OCI-LY7 (cell line): ENCODE measurements around the gene BPGM. TPM values are rescaled to one million over a fixed set of nuclear protein-coding genes. Genes with fewer than 3 reads are reported as not detected.

Source experiments
- BruUV-seq: library from RNA; stranded (reverse); fragments of 400-500 nt; replicated peaks from 2 replicates; lab custom pipeline; 2021; lab: Mats Ljungman, UMichigan
- CTCF ChIA-PET: fragments of 300-600 bp; sonication (Branson Sonifier 250); formaldehyde crosslinking; loops from one replicate; lab custom pipeline; 2022; ENCODE audit warnings: antibody characterized with exemption; ENCODE audit not compliant: unreplicated experiment; lab: Charles Lee
- POLR2A ChIA-PET: fragments of 300-600 bp; sonication (Branson Sonifier 250); formaldehyde crosslinking; loops from one replicate; lab custom pipeline; 2022; ENCODE audit warnings: antibody characterized with exemption; lab: Charles Lee
- DNase-seq: peaks from one replicate; pipeline ENCODE4 v3.0.0-alpha.2; 2015; ENCODE audit warnings: low spot score
- H2AFZ ChIP-seq: fragments of 200-600 bp; sonication (generic), shearing (Covaris generic); 2 replicates; pipeline ENCODE4 v1.6.1; 2014; ENCODE audit warnings: mild to moderate bottlenecking, antibody characterized with exemption, low read length, moderate library complexity
- H3K27ac ChIP-seq: fragments of 200-600 bp; sonication (generic); 2 replicates; pipeline ENCODE4 v1.5.1; 2014; ENCODE audit warnings: mixed run types, low read depth, mild to moderate bottlenecking, moderate library complexity, low read length, inconsistent platforms; ENCODE audit not compliant: poor library complexity, severe bottlenecking
- H3K36me3 ChIP-seq: fragments of 200-600 bp; sonication (generic); 2 replicates; pipeline ENCODE4 v1.6.1; 2014; ENCODE audit warnings: mild to moderate bottlenecking, antibody characterized with exemption, low read length, moderate library complexity, mixed read lengths; ENCODE audit not compliant: insufficient read depth
- H3K4me1 ChIP-seq: fragments of 200-600 bp; sonication (generic); 2 replicates; pipeline ENCODE4 v1.5.1; 2014; ENCODE audit warnings: mild to moderate bottlenecking, low read length; ENCODE audit not compliant: insufficient read depth, poor library complexity, severe bottlenecking
- H3K4me2 ChIP-seq: fragments of 200-600 bp; sonication (generic); 2 replicates; pipeline ENCODE4 v1.6.1; 2014; ENCODE audit warnings: mild to moderate bottlenecking, low read length
- H3K4me3 ChIP-seq: fragments of 200-600 bp; sonication (generic); 2 replicates; pipeline ENCODE4 v1.5.1; 2014; ENCODE audit warnings: mild to moderate bottlenecking, low read depth, low read length; ENCODE audit not compliant: poor library complexity, severe bottlenecking
- H3K79me2 ChIP-seq: fragments of 200-600 bp; sonication (generic); 2 replicates; pipeline ENCODE4 v1.6.1; 2016; ENCODE audit warnings: low read depth, mild to moderate bottlenecking, low read length, moderate library complexity, mixed read lengths; ENCODE audit not compliant: insufficient read depth
- H3K9me2 ChIP-seq: fragments of 200-600 bp; sonication (generic); 2 replicates; pipeline ENCODE4 v1.6.1; 2016; ENCODE audit warnings: mild to moderate bottlenecking, low read length, mixed read lengths; ENCODE audit not compliant: insufficient read depth
- H3K9me3 ChIP-seq: fragments of 200-600 bp; sonication (generic); 2 replicates; pipeline ENCODE4 v1.6.1; 2014; ENCODE audit warnings: mild to moderate bottlenecking, mixed run types, low read length, mixed read lengths
- H4K20me1 ChIP-seq: fragments of 200-600 bp; sonication (generic); 2 replicates; pipeline ENCODE4 v1.6.1; 2014; ENCODE audit warnings: mild to moderate bottlenecking, antibody characterized with exemption, low read length, moderate library complexity, mixed read lengths; ENCODE audit not compliant: insufficient read depth
- EZH2phosphoT487 ChIP-seq: fragments of 200-600 bp; sonication (generic); IDR thresholded peaks from 2 replicates; pipeline ENCODE4 v1.6.1; 2018; ENCODE audit warnings: low read depth, borderline replicate concordance, mild to moderate bottlenecking, mixed run types, antibody characterized with exemption, low read length, moderate library complexity, mixed read lengths
- intact Hi-C: fragments of 100-400 bp; cut with micrococcal nuclease; formaldehyde crosslinking; loops from one replicate; pipeline ENCODE4 v1.10.0; 2022; ENCODE audit not compliant: unreplicated experiment
- total RNA-seq, 2 experiments: library from RNA; depleted of rRNA in 1 of 2; stranded (reverse); fragments of >200 nt in 1 of 2; shearing (Covaris generic) in 1 of 2; gene quantifications; 2 replicates each; pipeline ENCODE4 v1.2.3, GENCODE V29; 2014 to 2022
- TF ChIP-seq, protein P1 (sequence below): fragments of 200-600 bp; sonication (generic); conservative IDR thresholded peaks from 2 replicates; pipeline ENCODE4 v1.5.1; 2014; ENCODE audit warnings: mild to moderate bottlenecking, antibody characterized with exemption, low read length, moderate library complexity, mixed read lengths

BPGM gene
- total RNA-seq, 2 experiments from 2014 or later = 16.6 to 18.7 TPM

DNA sequence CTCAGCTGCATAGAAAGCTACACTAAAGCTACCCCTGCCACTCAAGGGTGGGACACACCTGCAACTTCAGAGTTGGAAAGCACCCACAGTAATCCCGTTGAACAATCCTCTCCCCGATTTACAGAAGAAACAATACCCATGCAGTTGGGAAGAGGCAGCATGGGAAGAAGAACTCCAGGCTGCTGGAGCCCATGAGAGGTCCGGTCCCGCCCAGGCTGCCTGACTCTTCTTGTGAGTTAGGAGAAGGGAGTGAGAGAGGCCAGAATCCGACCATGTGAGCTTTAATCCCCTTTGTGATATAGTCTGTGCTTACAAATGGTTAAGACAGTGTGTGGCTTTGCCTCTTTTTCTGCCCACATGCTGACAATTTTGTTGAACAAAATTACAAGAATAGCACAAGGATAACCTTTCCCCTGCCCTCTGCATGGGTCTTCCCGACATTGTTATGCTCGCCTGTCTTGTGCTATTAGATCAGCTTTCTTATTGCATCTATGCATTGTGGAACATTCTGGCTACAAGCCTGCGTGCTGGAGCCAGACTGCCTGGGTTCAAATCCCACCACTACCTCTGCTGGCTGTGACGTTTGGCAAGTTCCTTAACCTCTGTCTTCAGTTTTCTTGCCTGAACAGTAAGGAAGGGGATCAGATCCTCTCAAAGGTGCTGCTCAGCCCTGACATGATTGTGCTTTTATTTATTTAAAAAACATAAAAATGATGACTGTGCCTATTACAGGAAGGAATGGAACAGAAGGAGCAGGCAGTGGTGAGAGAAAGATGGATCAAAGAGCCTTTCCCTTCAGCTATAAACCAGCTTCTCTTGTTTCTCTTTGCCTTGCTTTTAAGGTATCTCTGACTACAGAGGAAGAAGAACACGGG, 56.0 kb downstream of the BPGM start:
- H3K36me3 ChIP-seq = no peaks in the 10 kb centered on the region
- DNase-seq = no peak
- no peaks in the 10 kb centered on the region for H4K20me1 ChIP-seq
- intact Hi-C loops = loop anchor here (5.0 kb wide), 1 partner anchor 270 kb away; no protein-coding TSS in a partner anchor
- BruUV-seq = no TSS peak
- H3K4me3 ChIP-seq = no peak overlapping the region
- ChIA-PET CTCF (no interaction called here), POLR2A (interaction anchor here (1.1 to 1.6 kb wide), 2 partner anchors 24 to 58 kb away, joined by 3 to 4 read pairs; no protein-coding TSS in a partner anchor)
- TF ChIP-seq, protein P1, sequence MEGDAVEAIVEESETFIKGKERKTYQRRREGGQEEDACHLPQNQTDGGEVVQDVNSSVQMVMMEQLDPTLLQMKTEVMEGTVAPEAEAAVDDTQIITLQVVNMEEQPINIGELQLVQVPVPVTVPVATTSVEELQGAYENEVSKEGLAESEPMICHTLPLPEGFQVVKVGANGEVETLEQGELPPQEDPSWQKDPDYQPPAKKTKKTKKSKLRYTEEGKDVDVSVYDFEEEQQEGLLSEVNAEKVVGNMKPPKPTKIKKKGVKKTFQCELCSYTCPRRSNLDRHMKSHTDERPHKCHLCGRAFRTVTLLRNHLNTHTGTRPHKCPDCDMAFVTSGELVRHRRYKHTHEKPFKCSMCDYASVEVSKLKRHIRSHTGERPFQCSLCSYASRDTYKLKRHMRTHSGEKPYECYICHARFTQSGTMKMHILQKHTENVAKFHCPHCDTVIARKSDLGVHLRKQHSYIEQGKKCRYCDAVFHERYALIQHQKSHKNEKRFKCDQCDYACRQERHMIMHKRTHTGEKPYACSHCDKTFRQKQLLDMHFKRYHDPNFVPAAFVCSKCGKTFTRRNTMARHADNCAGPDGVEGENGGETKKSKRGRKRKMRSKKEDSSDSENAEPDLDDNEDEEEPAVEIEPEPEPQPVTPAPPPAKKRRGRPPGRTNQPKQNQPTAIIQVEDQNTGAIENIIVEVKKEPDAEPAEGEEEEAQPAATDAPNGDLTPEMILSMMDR = no peak
- H3K9me2 ChIP-seq = no peaks in the 10 kb centered on the region
- H2AFZ ChIP-seq = no peak overlapping the region
- no peaks in the 10 kb centered on the region for H3K9me3 ChIP-seq
- H3K4me1 ChIP-seq = no peaks in the 10 kb centered on the region
- no peaks in the 10 kb centered on the region for H3K79me2 ChIP-seq
- H3K27ac ChIP-seq = no peak overlapping the region
- no peak overlapping the region for H3K4me2 ChIP-seq

DNA sequence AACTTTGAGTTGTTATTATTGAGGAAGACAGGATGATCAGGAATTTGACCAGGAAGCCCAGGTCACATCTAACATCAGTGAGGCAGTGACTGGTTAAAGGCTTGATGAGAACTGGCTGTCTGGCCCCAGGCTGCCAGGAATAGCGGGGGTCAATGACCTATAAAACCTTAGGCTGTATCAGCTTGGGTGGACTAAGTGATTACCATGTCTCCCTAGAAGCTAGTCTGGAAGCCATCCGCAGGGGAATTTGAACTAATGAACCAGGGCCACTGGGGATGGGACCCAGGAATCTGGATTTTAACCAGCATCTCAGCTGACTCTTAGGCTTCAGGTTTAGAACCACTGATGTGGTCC, 56.6 kb downstream of the BPGM start:
- Histone ChIP-seq H3K9me3 (no peaks in the 10 kb centered on the region), H4K20me1 (no peaks in the 10 kb centered on the region), H3K27ac (no peak overlapping the region), H3K4me1 (no peaks in the 10 kb centered on the region), H3K4me2 (no peak overlapping the region), H3K9me2 (no peaks in the 10 kb centered on the region), H3K79me2 (no peaks in the 10 kb centered on the region), H3K4me3 (no peak overlapping the region), H3K36me3 (no peaks in the 10 kb centered on the region), H2AFZ (no peak overlapping the region)
- intact Hi-C loops = loop anchor here (5.0 kb wide), 1 partner anchor 271 kb away; no protein-coding TSS in a partner anchor
- CTCF ChIA-PET = no interaction called here
- no peak for DNase-seq
- no TSS peak for BruUV-seq
- POLR2A ChIA-PET = interaction anchor here (1.1 to 1.6 kb wide), 2 partner anchors 23 to 58 kb away, joined by 3 to 4 read pairs; no protein-coding TSS in a partner anchor
- TF ChIP-seq, protein P1 = no peak
- no peak for TF ChIP-seq EZH2phosphoT487

DNA sequence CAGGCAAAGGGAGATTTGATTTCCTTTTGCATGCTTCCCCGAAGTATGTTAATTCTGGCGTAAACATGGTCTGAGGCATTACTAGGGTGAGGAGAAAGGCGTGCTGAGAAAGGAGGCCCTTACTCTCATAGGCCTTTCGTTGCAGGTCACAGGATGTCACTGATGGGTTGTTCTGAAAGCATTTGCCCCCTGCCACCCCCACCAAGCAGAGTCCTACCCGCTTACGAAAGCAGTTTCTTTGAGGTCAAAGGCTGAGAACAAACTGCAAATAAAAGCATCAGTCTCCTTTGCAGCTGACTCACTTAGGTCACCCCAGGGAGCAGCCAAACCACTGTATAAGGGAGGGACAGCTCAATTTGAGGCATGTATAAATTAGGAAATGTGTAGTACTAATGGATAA, 57.1 kb downstream of the BPGM start:
- H3K4me3 ChIP-seq = no peak overlapping the region
- no peaks in the 10 kb centered on the region for H3K9me3 ChIP-seq
- ChIA-PET POLR2A (interaction anchor here (0.7 to 1.6 kb wide), 3 partner anchors 11 to 59 kb away, joined by 3 to 4 read pairs (median 3); no protein-coding TSS in a partner anchor), CTCF (no interaction called here)
- H3K4me1 ChIP-seq = no peaks in the 10 kb centered on the region
- no peak overlapping the region for H2AFZ ChIP-seq
- H3K9me2 ChIP-seq = no peaks in the 10 kb centered on the region
- no peak for DNase-seq
- no peak overlapping the region for H3K27ac ChIP-seq
- no peaks in the 10 kb centered on the region for H3K79me2 ChIP-seq
- no peaks in the 10 kb centered on the region for H3K36me3 ChIP-seq
- TF ChIP-seq, protein P1 = no peak
- no peak for TF ChIP-seq EZH2phosphoT487
- H3K4me2 ChIP-seq = no peak overlapping the region
- no peaks in the 10 kb centered on the region for H4K20me1 ChIP-seq
- no TSS peak for BruUV-seq
- intact Hi-C loops = loop anchor here (5.0 kb wide), 1 partner anchor 271 kb away; no protein-coding TSS in a partner anchor
